NT2/D1 (cell line): ENCODE data around the gene SUN1.

Experiments used
- SUZ12 ChIP-seq: IDR thresholded peaks from 2 replicates; pipeline ENCODE4 v1.6.1; 2011; ENCODE audit not compliant: insufficient read length, insufficient read depth; ENCODE audit errors: extremely low read depth
- YY1 ChIP-seq: IDR thresholded peaks from 2 replicates; pipeline ENCODE4 v1.6.1; 2011; ENCODE audit not compliant: insufficient read length, insufficient read depth
- ZNF274 ChIP-seq: IDR thresholded peaks from 2 replicates; pipeline ENCODE4 v1.6.1; 2011; ENCODE audit warnings: mild to moderate bottlenecking, low read depth, low read length

GRCh38 chr7:900331-901040 lies 68.2 kb downstream of the SUN1 start:
- TF ChIP-seq YY1 (no peak), ZNF274 (no peak), SUZ12 (no peak)
